ENCODE measurements around the gene FUT8.
"Not testable (repeated sequence)": the region's sequence is repeated elsewhere in the genome, so short reads cannot be mapped to it uniquely, and the experiment has no call there.

The FUT8 gene

GRCh38 chr14:65716813-65717212 is 304.3 kb downstream of the FUT8 start:
- DNase-seq (ENCODE audit: low spot score), result not testable (repeated sequence)

- not testable (repeated sequence) for DNase-seq (ENCODE audit: low spot score)
Observed at GRCh38 chr14:65717384-65717915, 304.9 kb downstream of the FUT8 start.

GRCh38 chr14:65718629-65719028 is 306.1 kb downstream of the FUT8 start:
- DNase-seq (ENCODE audit: low spot score), result no peak

GRCh38 chr14:65720171-65720570 is 307.6 kb downstream of the FUT8 start:
- DNase-seq (ENCODE audit: low spot score), result no peak

DNA sequence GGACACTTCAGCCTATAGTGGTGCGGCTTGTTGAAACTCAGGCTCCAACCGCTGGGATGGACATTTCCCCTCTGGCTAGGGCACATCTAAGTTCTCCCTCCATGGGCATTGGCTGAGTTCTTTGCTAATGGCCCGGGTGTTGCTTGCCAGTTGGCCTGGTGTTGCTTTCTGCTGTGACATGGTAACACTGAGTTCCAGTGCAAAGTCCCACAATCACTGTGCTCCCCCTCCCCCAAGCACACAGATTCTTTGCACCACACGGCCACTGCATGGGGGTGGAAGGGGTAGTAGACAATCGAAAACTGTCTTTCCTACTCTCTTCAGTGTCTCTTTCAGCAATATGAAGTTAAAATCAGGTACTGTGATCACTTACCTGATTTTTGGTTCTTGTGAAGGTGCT is 308.2 kb downstream of the FUT8 start:
- DNase-seq (ENCODE audit: low spot score), result no peak

GRCh38 chr14:65723348-65723747 is 310.8 kb downstream of the FUT8 start:
- DNase-seq (ENCODE audit: low spot score), result no peak

- DNase-seq (ENCODE audit: low spot score), result no peak
Observed at GRCh38 chr14:65728604-65729003, 316.1 kb downstream of the FUT8 start.

GRCh38 chr14:65729566-65729965 is 317.0 kb downstream of the FUT8 start:
- no peak for DNase-seq (ENCODE audit: low spot score)

GRCh38 chr14:65731933-65732506 is 319.5 kb downstream of the FUT8 start:
- no peak for DNase-seq (ENCODE audit: low spot score)

DNA sequence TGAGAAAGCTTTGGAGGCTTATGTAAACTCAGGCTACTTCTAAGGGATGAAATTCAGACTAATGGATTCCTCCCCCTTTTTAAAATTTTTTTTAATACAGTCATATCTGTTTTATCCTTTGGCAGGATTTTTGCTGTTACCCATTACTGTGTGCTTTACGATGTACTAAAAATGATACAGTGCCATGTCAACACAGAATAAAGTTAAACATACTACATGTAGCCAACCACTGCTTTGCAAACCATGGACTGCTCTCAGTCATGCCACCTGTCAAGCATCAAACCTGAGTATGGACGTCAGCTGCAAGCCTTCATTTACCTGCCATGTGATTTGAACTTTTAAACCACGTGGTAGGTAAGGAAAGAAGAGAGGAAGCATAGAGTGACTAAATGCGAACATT is 325.8 kb downstream of the FUT8 start:
- no peak for DNase-seq (ENCODE audit: low spot score)

GRCh38 chr14:65745396-65746190 is 333.1 kb downstream of the FUT8 start:
- no peak for DNase-seq (ENCODE audit: low spot score)

DNA sequence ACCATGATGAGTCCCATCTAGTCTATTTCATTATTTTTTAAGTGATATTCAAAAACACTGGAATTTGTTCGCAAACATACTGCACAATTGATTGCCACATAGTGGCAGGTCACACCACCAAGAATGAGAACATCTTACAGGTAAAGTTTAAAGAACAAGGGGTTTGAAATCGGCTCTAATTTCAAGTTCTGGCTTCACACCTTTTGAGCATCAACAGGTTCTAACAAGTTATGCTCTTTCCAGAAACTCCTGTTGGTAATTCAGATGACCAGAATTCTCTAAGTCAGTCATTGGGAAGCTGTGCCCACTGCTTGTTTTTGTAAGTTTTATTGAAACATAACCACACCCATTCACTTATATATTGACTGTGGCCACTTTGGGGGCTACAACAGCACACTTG is 336.3 kb downstream of the FUT8 start:
- DNase-seq (ENCODE audit: low spot score), result no peak

DNA sequence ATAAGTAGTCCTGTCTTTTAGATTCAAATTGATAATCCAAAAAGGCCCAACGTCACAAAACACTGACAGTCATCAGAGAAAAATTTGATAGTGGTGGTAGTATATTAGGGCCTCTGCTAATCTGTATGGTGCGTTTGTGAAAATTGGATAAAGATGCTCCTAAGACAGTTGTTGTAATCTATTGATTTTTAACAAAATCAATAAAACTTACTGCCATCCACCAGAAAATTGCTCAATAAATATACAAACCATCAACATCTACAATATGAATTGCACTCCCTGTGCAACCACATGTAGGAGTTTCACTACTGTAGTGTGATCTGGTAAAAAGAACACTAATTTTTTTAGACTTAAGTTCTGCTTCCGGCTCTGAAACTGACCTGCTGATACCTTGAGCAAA is 336.8 kb downstream of the FUT8 start:
- DNase-seq (ENCODE audit: low spot score), result no peak

GRCh38 chr14:65750906-65751305 is 338.4 kb downstream of the FUT8 start:
- no peak for DNase-seq (ENCODE audit: low spot score)

GRCh38 chr14:65751510-65751909 is 339.0 kb downstream of the FUT8 start:
- DNase-seq (ENCODE audit: low spot score), result no peak

- DNase-seq (ENCODE audit: low spot score), result no peak
Observed at GRCh38 chr14:65753061-65753460, 340.5 kb downstream of the FUT8 start.

GRCh38 chr14:65755331-65755730 is 342.8 kb downstream of the FUT8 start:
- no peak for DNase-seq (ENCODE audit: low spot score)

- no peak for DNase-seq (ENCODE audit: low spot score)
Observed at GRCh38 chr14:65756880-65757279, 344.4 kb downstream of the FUT8 start.

DNA sequence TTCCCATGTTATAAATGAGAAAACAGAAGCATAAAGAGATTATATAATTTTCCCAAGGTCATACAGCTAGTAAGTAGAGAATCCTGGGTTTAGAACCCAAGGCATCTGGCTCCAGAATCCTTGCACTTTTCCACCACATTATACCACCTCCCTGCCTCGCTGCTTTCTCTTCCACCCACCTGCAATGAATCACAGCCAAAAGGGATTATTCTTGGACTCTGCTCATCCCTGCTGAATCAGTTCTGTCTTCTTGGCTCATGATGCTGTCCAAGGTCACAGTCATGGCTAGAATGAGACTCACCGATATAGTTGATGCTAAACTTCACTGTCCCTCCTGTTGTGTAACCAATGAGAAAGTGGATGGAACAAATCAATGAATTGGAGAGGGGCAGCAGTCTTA is 356.6 kb downstream of the FUT8 start:
- DNase-seq (ENCODE audit: low spot score), result no peak

- DNase-seq (ENCODE audit: low spot score), result no peak
Observed at GRCh38 chr14:65770681-65771080, 358.2 kb downstream of the FUT8 start.

DNA sequence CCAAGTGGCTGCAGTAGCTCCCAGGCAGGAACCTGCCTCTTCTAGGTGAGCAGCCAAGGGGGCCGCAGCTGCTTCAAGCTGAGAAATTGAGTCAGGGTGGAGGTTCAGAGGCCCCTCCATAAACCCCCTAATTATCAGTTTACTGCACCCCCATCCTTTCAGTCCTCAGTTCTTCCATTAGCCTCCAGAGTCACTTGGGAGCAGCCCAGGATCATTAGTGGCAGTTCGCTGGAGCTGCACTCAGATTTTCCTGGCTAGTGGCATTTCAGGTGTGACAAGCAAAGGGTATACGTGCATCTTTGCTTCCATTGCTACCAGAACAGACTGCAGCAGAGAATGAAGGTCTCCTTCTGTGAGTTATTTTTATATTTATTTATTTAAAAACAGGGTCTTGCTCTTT is 358.7 kb downstream of the FUT8 start:
- no peak for DNase-seq (ENCODE audit: low spot score)

- no peak for DNase-seq (ENCODE audit: low spot score)
Observed at GRCh38 chr14:65772466-65772865, 359.9 kb downstream of the FUT8 start.

GRCh38 chr14:65772921-65773574 is 360.5 kb downstream of the FUT8 start:
- no peak for DNase-seq (ENCODE audit: low spot score)
